SU-DHL-6 (cell line): ENCODE measurements around the gene CUL9.

Source experiments
- H2AFZ ChIP-seq: fragments of 200-600 bp; sonication (generic); 2 replicates; pipeline ENCODE4 v1.6.1; 2014; ENCODE audit warnings: low read depth, mild to moderate bottlenecking, moderate library complexity, mixed read lengths, antibody characterized with exemption, low read length; ENCODE audit not compliant: severe bottlenecking
- H3F3A ChIP-seq: fragments of 200-600 bp; shearing (Covaris generic); 2 replicates; pipeline ENCODE4 v1.6.0; 2016; ENCODE audit warnings: antibody characterized with exemption, mild to moderate bottlenecking; ENCODE audit not compliant: insufficient read depth
- H3K27ac ChIP-seq: fragments of 200-600 bp; sonication (generic); 2 replicates; pipeline ENCODE4 v1.5.1; 2016; ENCODE audit warnings: low read depth, mild to moderate bottlenecking, low read length, moderate library complexity, mixed read lengths
- H3K27me3 ChIP-seq: fragments of 200-600 bp; sonication (generic), shearing (Covaris generic); 2 replicates; pipeline ENCODE4 v1.6.0; 2014; ENCODE audit warnings: mild to moderate bottlenecking, low read length
- H3K36me3 ChIP-seq: fragments of 200-600 bp; sonication (generic); 2 replicates; pipeline ENCODE4 v1.6.1; 2014; ENCODE audit warnings: mild to moderate bottlenecking, low read length, mixed read lengths
- H3K4me2 ChIP-seq: fragments of 300-600, 200-600 bp; shearing (Covaris generic), sonication (generic); 2 replicates; pipeline ENCODE4 v1.6.0; 2014; ENCODE audit warnings: low read length, low read depth, mild to moderate bottlenecking; ENCODE audit not compliant: poor library complexity, severe bottlenecking
- H3K4me3 ChIP-seq: fragments of 200-600 bp; sonication (generic); 2 replicates; pipeline ENCODE4 v1.5.1; 2014; ENCODE audit warnings: antibody characterized with exemption, low read length, mild to moderate bottlenecking, mixed read lengths; ENCODE audit not compliant: insufficient read depth, poor library complexity, severe bottlenecking
- H3K79me2 ChIP-seq: fragments of 200-600 bp; sonication (generic); 2 replicates; pipeline ENCODE4 v1.6.1; 2014; ENCODE audit warnings: mild to moderate bottlenecking, low read length, moderate library complexity; ENCODE audit not compliant: insufficient read depth
- H3K9ac ChIP-seq: fragments of 200-600 bp; sonication (generic); 2 replicates; pipeline ENCODE4 v1.7.0; 2014; ENCODE audit warnings: mild to moderate bottlenecking, low read length
- H3K9me2 ChIP-seq: fragments of 200-600 bp; sonication (generic); replicated peaks from 2 replicates; pipeline ENCODE4 v1.6.1; 2014; ENCODE audit warnings: low read length; ENCODE audit not compliant: insufficient read depth
- H3K9me3 ChIP-seq: fragments of 200-600 bp; sonication (generic); 2 replicates; pipeline ENCODE4 v1.6.1; 2014; ENCODE audit warnings: low read length, mixed read lengths; ENCODE audit not compliant: insufficient read depth
- H4K20me1 ChIP-seq: fragments of 200-600 bp; sonication (generic); 2 replicates; pipeline ENCODE4 v1.6.1; 2014; ENCODE audit warnings: low read depth, mild to moderate bottlenecking, antibody characterized with exemption, low read length, moderate library complexity, mixed read lengths
- CTCF ChIP-seq: fragments of 200-600 bp; sonication (generic); IDR thresholded peaks from one replicate; pipeline ENCODE4 v1.5.1; 2017; ENCODE audit warnings: antibody characterized with exemption, mild to moderate bottlenecking, low read length, moderate library complexity; ENCODE audit not compliant: insufficient read depth, poor library complexity, severe bottlenecking
- EZH2phosphoT487 ChIP-seq: fragments of 200-600 bp; sonication (generic), shearing (Covaris generic); conservative IDR thresholded peaks from 2 replicates; pipeline ENCODE4 v1.6.1; 2018; ENCODE audit warnings: mild to moderate bottlenecking, antibody characterized with exemption, low read length, moderate library complexity, mixed read lengths

The CUL9 gene

GRCh38 chr6:43256670-43257366, 74.8 kb downstream of the CUL9 start:
- no peaks in the 10 kb centered on the region for H3K27me3 ChIP-seq

GRCh38 chr6:43257367-43258145, 75.6 kb downstream of the CUL9 start:
- H3K9me3 ChIP-seq, result no peaks in the 10 kb centered on the region
- no peaks in the 10 kb centered on the region for H3K27me3 ChIP-seq
- H3K4me2 ChIP-seq, result no peak overlapping the region
- TF ChIP-seq EZH2phosphoT487 (no peak), CTCF (no peak)
- H3K27ac ChIP-seq, result no peak overlapping the region
- H3K36me3 ChIP-seq, result no peaks in the 10 kb centered on the region
- H4K20me1 ChIP-seq, result no peaks in the 10 kb centered on the region
- H3F3A ChIP-seq, result no peaks in the 10 kb centered on the region
- no peak overlapping the region for H2AFZ ChIP-seq
- no peaks in the 10 kb centered on the region for H3K9me2 ChIP-seq
- H3K4me3 ChIP-seq, result no peak overlapping the region
- no peaks in the 10 kb centered on the region for H3K79me2 ChIP-seq
- H3K9ac ChIP-seq, result no peak overlapping the region

More at GRCh38 chr6:43256670-43257366, 74.8 kb downstream of the CUL9 start:
- no peaks in the 10 kb centered on the region for H3K36me3 ChIP-seq
- no peak overlapping the region for H3K4me3 ChIP-seq
- H3K9ac ChIP-seq, result no peak overlapping the region
- no peaks in the 10 kb centered on the region for H4K20me1 ChIP-seq
- no peaks in the 10 kb centered on the region for H3K9me3 ChIP-seq
- H3K79me2 ChIP-seq, result no peaks in the 10 kb centered on the region
- TF ChIP-seq CTCF (no peak), EZH2phosphoT487 (no peak)
- no peak overlapping the region for H3K4me2 ChIP-seq
- H2AFZ ChIP-seq, result no peak overlapping the region
- no peaks in the 10 kb centered on the region for H3F3A ChIP-seq
- no peaks in the 10 kb centered on the region for H3K9me2 ChIP-seq
- no peak overlapping the region for H3K27ac ChIP-seq

- Histone ChIP-seq H3K27ac (no peak overlapping the region), H3K9me2 (no peaks in the 10 kb centered on the region), H2AFZ (no peak overlapping the region), H3K4me2 (no peak overlapping the region), H3K4me3 (no peak overlapping the region), H3K9ac (no peak overlapping the region), H3K79me2 (no peaks in the 10 kb centered on the region), H4K20me1 (no peaks in the 10 kb centered on the region), H3F3A (no peaks in the 10 kb centered on the region), H3K27me3 (no peaks in the 10 kb centered on the region), H3K9me3 (no peaks in the 10 kb centered on the region), H3K36me3 (no peaks in the 10 kb centered on the region)
- TF ChIP-seq CTCF (no peak), EZH2phosphoT487 (no peak)
These were observed 76.2 kb downstream of the CUL9 start for GRCh38 chr6:43258180-43258579.
